T-cell (primary cell): ENCODE results near the gene OR6B1. TPM values are rescaled to one million over a fixed set of nuclear protein-coding genes. Genes with fewer than 3 reads are reported as not detected.

Experiments used
- ATAC-seq, 4 experiments: fragments of 200-7000 bp in 3 of 4; fragments of 150-1000 bp in 1 of 4; cut with Tn5 transposase; replicated peaks in 1 of 4; 1 replicate in 3 of 4; 2 replicates in 1 of 4; pipeline ENCODE4 v1.10.0; 2021; ENCODE audit warnings: moderate library complexity in 3 of 4, mild to moderate bottlenecking in 2 of 4, moderate number of reproducible peaks in 1 of 4
- CTCF ChIA-PET, 2 donors: fragments of 300-600 bp; sonication (Branson Sonifier 250); formaldehyde crosslinking; loops; one replicate each; lab custom pipeline; 2022; ENCODE audit warnings: antibody characterized with exemption in 2 of 2; lab: Charles Lee
- POLR2A ChIA-PET, 2 donors: fragments of 300-600 bp; sonication (Branson Sonifier 250); formaldehyde crosslinking; loops; one replicate each; lab custom pipeline; 2022; ENCODE audit warnings: antibody characterized with exemption in 2 of 2; lab: Charles Lee
- DNase-seq, 35 experiments: peaks; one replicate each; pipeline versions ENCODE4 v3.0.0 to v3.0.0-alpha.2; 2013 to 2023
- H3K27ac ChIP-seq: one replicate; pipeline ENCODE4 v1.5.1; 2013; ENCODE audit warnings: low read length
- H3K27me3 ChIP-seq, 2 experiments: replicated peaks in 1 of 2; 1 replicate in 1 of 2; 2 replicates in 1 of 2; pipeline versions ENCODE4 v1.6.1 to v1.7.0; 2013; ENCODE audit warnings: low read length in 1 of 2, mixed read lengths in 1 of 2; ENCODE audit not compliant: control insufficient read depth in 2 of 2, insufficient read depth in 2 of 2; ENCODE audit errors: extremely low read depth in 1 of 2
- H3K36me3 ChIP-seq, 2 donors: 1 replicate in 1 of 2; 2 replicates in 1 of 2; pipeline versions ENCODE4 v1.6.1 to v1.7.0; 2013; ENCODE audit warnings: low read length in 1 of 2; ENCODE audit not compliant: control insufficient read depth in 2 of 2, insufficient read depth in 1 of 2; ENCODE audit errors: extremely low read depth in 1 of 2
- H3K4me1 ChIP-seq, 2 experiments: 1 replicate in 1 of 2; 2 replicates in 1 of 2; pipeline versions ENCODE4 v1.6.1 to v1.7.0; 2013; ENCODE audit warnings: low read length in 2 of 2, mixed read lengths in 1 of 2; ENCODE audit not compliant: insufficient read depth in 2 of 2, control insufficient read depth in 1 of 2; ENCODE audit errors: extremely low read depth in 1 of 2
- H3K4me3 ChIP-seq, 2 donors: 1 replicate in 1 of 2; 2 replicates in 1 of 2; pipeline versions ENCODE4 v1.5.1 to v1.7.0; 2013; ENCODE audit warnings: mild to moderate bottlenecking in 2 of 2, low read length in 1 of 2, moderate library complexity in 1 of 2; ENCODE audit not compliant: control insufficient read depth in 1 of 2; ENCODE audit errors: extremely low read depth in 1 of 2
- H3K9me3 ChIP-seq: 2 replicates; pipeline ENCODE4 v1.7.0; 2013
- H3K27ac Mint-ChIP-seq, 2 donors: one replicate each; pipeline ENCODE4 v1.8.0; 2020 to 2021; ENCODE audit warnings: mild to moderate bottlenecking in 2 of 2, mixed read lengths in 2 of 2
- H3K27me3 Mint-ChIP-seq, 2 donors: one replicate each; pipeline ENCODE4 v1.8.0; 2021 to 2022; ENCODE audit warnings: mixed read lengths in 2 of 2
- H3K36me3 Mint-ChIP-seq: one replicate; pipeline ENCODE4 v1.8.0; 2021; ENCODE audit warnings: mixed read lengths
- H3K4me1 Mint-ChIP-seq, 3 donors: one replicate each; pipeline ENCODE4 v1.8.0; 2020 to 2022; ENCODE audit warnings: mixed read lengths in 3 of 3, mild to moderate bottlenecking in 1 of 3
- H3K4me3 Mint-ChIP-seq, 3 donors: one replicate each; pipeline ENCODE4 v1.8.0; 2020 to 2022; ENCODE audit warnings: mild to moderate bottlenecking in 3 of 3, mixed read lengths in 3 of 3, moderate library complexity in 3 of 3
- H3K9me3 Mint-ChIP-seq, 3 donors: one replicate each; pipeline ENCODE4 v1.8.0; 2020 to 2022; ENCODE audit warnings: mixed read lengths in 3 of 3
- WGBS: methylation state at CpG from one replicate; pipeline ENCODE4 v1.1.5; 2013; ENCODE audit warnings: missing lambda C conversion rate; ENCODE audit not compliant: insufficient coverage; 5-methylcytosine and 5-hydroxymethylcytosine counted together
- total RNA-seq, 35 experiments: library from RNA in 6 of 35; stranded (reverse) in 6 of 35; fragments of 120-200 nt in 1 of 35; gene quantifications; one replicate each; pipeline versions ENCODE4 v1.2.1 to v1.2.4 and lab custom pipeline; 2013 to 2026

OR6B1 gene
- total RNA-seq, 5 donors from 2014 or later (not counting 1 experiment from before 2014, with no cell fraction given): not detected

- DNase-seq (no peak), ATAC-seq (no peak)
- WGBS: 79% methylated on average over 2 of the region's 2 CpGs
- Histone ChIP-seq H3K4me1 (no peaks in the 10 kb centered on the region), H3K4me3 (no peak overlapping the region), H3K9me3 (no peaks in the 10 kb centered on the region), H3K27me3 (no peaks in the 10 kb centered on the region), H3K27ac (no peak overlapping the region), H3K36me3 (no peaks in the 10 kb centered on the region)
- peaks cover 8 to 26% of the 10 kb centered on the region in 2 donors for H3K27me3 Mint-ChIP-seq
- CTCF ChIA-PET: no interaction called here
- H3K9me3 Mint-ChIP-seq: no peaks in the 10 kb centered on the region
- H3K4me1 Mint-ChIP-seq: no peaks in the 10 kb centered on the region
- H3K36me3 Mint-ChIP-seq: no peaks in the 10 kb centered on the region
- no peak overlapping the region for H3K4me3 Mint-ChIP-seq
- POLR2A ChIA-PET: no interaction called here
- H3K27ac Mint-ChIP-seq: no peak overlapping the region
Measured at GRCh38 chr7:143965280-143965679, 34.8 kb upstream of the OR6B1 start.

GRCh38 chr7:143967398-143967797 lies 32.7 kb upstream of the OR6B1 start:
- no peaks in the 10 kb centered on the region for H3K9me3 Mint-ChIP-seq
- no peaks in the 10 kb centered on the region for H3K27me3 ChIP-seq
- H3K36me3 ChIP-seq: no peaks in the 10 kb centered on the region
- H3K27ac Mint-ChIP-seq: no peak overlapping the region
- ChIA-PET CTCF (no interaction called here), POLR2A (no interaction called here)
- no peaks in the 10 kb centered on the region for H3K9me3 ChIP-seq
- no CpG with 5 or more reads among the region's 4 CpGs for WGBS
- no peak overlapping the region for H3K4me3 Mint-ChIP-seq
- H3K4me1 Mint-ChIP-seq: no peaks in the 10 kb centered on the region
- H3K4me1 ChIP-seq: no peaks in the 10 kb centered on the region
- ATAC-seq (no peak), DNase-seq (no peak)
- no peak overlapping the region for H3K4me3 ChIP-seq
- H3K36me3 Mint-ChIP-seq: no peaks in the 10 kb centered on the region
- peaks cover 10 to 23% of the 10 kb centered on the region in 2 donors for H3K27me3 Mint-ChIP-seq
- no peak overlapping the region for H3K27ac ChIP-seq

GRCh38 chr7:143973870-143974416 lies 26.2 kb upstream of the OR6B1 start:
- no CpG with 5 or more reads among the region's 4 CpGs for WGBS
- H3K4me1 ChIP-seq: no peaks in the 10 kb centered on the region
- Mint-ChIP-seq H3K36me3 (no peaks in the 10 kb centered on the region), H3K4me3 (no peak overlapping the region), H3K27me3 (peaks cover 9 to 13% of the 10 kb centered on the region in 2 donors), H3K4me1 (no peaks in the 10 kb centered on the region), H3K9me3 (no peaks in the 10 kb centered on the region), H3K27ac (no peak overlapping the region)
- no peak overlapping the region for H3K27ac ChIP-seq
- CTCF ChIA-PET: no interaction called here
- no peak overlapping the region for H3K4me3 ChIP-seq
- no peak for DNase-seq
- no peak for ATAC-seq
- no peaks in the 10 kb centered on the region for H3K27me3 ChIP-seq
- POLR2A ChIA-PET: no interaction called here
- H3K36me3 ChIP-seq: no peaks in the 10 kb centered on the region
- H3K9me3 ChIP-seq: no peaks in the 10 kb centered on the region

- H3K27ac Mint-ChIP-seq: no peak overlapping the region
- H3K4me1 ChIP-seq: no peaks in the 10 kb centered on the region
- no peak for DNase-seq
- H3K4me1 Mint-ChIP-seq: no peaks in the 10 kb centered on the region
- WGBS: no CpG with 5 or more reads among the region's 4 CpGs
- no peaks in the 10 kb centered on the region for H3K9me3 ChIP-seq
- no peaks in the 10 kb centered on the region for H3K36me3 Mint-ChIP-seq
- H3K27me3 ChIP-seq: no peaks in the 10 kb centered on the region
- ChIA-PET CTCF (no interaction called here), POLR2A (no interaction called here)
- H3K4me3 Mint-ChIP-seq: no peak overlapping the region
- H3K27me3 Mint-ChIP-seq: peaks cover 9 to 13% of the 10 kb centered on the region in 2 donors
- no peak overlapping the region for H3K27ac ChIP-seq
- H3K4me3 ChIP-seq: no peak overlapping the region
- no peaks in the 10 kb centered on the region for H3K36me3 ChIP-seq
- no peaks in the 10 kb centered on the region for H3K9me3 Mint-ChIP-seq
- no peak for ATAC-seq
Measured at GRCh38 chr7:143974459-143974858, 25.7 kb upstream of the OR6B1 start.

GRCh38 chr7:143975617-143976016 lies 24.5 kb upstream of the OR6B1 start:
- Histone ChIP-seq H3K27me3 (no peaks in the 10 kb centered on the region), H3K36me3 (no peaks in the 10 kb centered on the region), H3K4me1 (no peaks in the 10 kb centered on the region), H3K27ac (no peak overlapping the region), H3K9me3 (no peaks in the 10 kb centered on the region), H3K4me3 (no peak overlapping the region)
- peaks cover 10% of the 10 kb centered on the region in 2 donors for H3K27me3 Mint-ChIP-seq
- no peak overlapping the region for H3K4me3 Mint-ChIP-seq
- no peak overlapping the region for H3K27ac Mint-ChIP-seq
- no peaks in the 10 kb centered on the region for H3K4me1 Mint-ChIP-seq
- no CpG with 5 or more reads among the region's 1 CpG for WGBS
- no peak for ATAC-seq
- ChIA-PET POLR2A (no interaction called here), CTCF (no interaction called here)
- no peaks in the 10 kb centered on the region for H3K36me3 Mint-ChIP-seq
- no peaks in the 10 kb centered on the region for H3K9me3 Mint-ChIP-seq
- DNase-seq: no peak

GRCh38 chr7:143978585-143978984 lies 21.5 kb upstream of the OR6B1 start:
- Mint-ChIP-seq H3K4me3 (no peak overlapping the region), H3K9me3 (no peaks in the 10 kb centered on the region), H3K27me3 (peaks cover 5 to 9% of the 10 kb centered on the region in 2 donors), H3K36me3 (no peaks in the 10 kb centered on the region), H3K4me1 (no peaks in the 10 kb centered on the region), H3K27ac (no peak overlapping the region)
- no peaks in the 10 kb centered on the region for H3K9me3 ChIP-seq
- WGBS: no CpG with 5 or more reads among the region's 2 CpGs
- H3K4me1 ChIP-seq: no peaks in the 10 kb centered on the region
- no peak overlapping the region for H3K4me3 ChIP-seq
- DNase-seq (no peak), ATAC-seq (no peak)
- ChIA-PET POLR2A (no interaction called here), CTCF (no interaction called here)
- no peaks in the 10 kb centered on the region for H3K36me3 ChIP-seq
- H3K27ac ChIP-seq: no peak overlapping the region
- no peaks in the 10 kb centered on the region for H3K27me3 ChIP-seq

GRCh38 chr7:143979359-143979758 lies 20.8 kb upstream of the OR6B1 start:
- Histone ChIP-seq H3K4me1 (no peaks in the 10 kb centered on the region), H3K27ac (no peak overlapping the region), H3K36me3 (no peaks in the 10 kb centered on the region), H3K9me3 (no peaks in the 10 kb centered on the region), H3K4me3 (no peak overlapping the region), H3K27me3 (no peaks in the 10 kb centered on the region)
- CTCF ChIA-PET: no interaction called here
- Mint-ChIP-seq H3K36me3 (no peaks in the 10 kb centered on the region), H3K9me3 (no peaks in the 10 kb centered on the region), H3K4me1 (no peaks in the 10 kb centered on the region), H3K4me3 (no peak overlapping the region), H3K27ac (no peak overlapping the region), H3K27me3 (peaks cover 5 to 9% of the 10 kb centered on the region in 2 donors)
- WGBS: no CpG with 5 or more reads among the region's 1 CpG
- DNase-seq (no peak), ATAC-seq (no peak)
- POLR2A ChIA-PET: interaction anchor here in 1 of 2 donors (0.6 kb wide), 2 partner anchors 77 to 94 kb away, joined by 4 read pairs; no protein-coding TSS in a partner anchor
